Neural cell (in vitro differentiated cells): ENCODE measurements around the gene MAST2.

Experiments used
- CTCF ChIP-seq: fragments of 450-650 bp; IDR thresholded peaks from 2 replicates; pipeline ENCODE4 v1.5.1; 2014; ENCODE audit warnings: antibody characterized with exemption, mild to moderate bottlenecking, moderate library complexity; ENCODE audit not compliant: poor library complexity, severe bottlenecking
- EP300 ChIP-seq: fragments of 450-650 bp; conservative IDR thresholded peaks from 2 replicates; pipeline ENCODE4 v1.6.1; 2014; ENCODE audit warnings: antibody characterized with exemption, mild to moderate bottlenecking, moderate library complexity; ENCODE audit not compliant: poor library complexity, severe bottlenecking
- EZH2 ChIP-seq: fragments of 200-600, 300-800 bp; shearing (Covaris generic), sonication (generic); IDR thresholded peaks from 2 replicates; pipeline ENCODE4 v1.6.1; 2014; ENCODE audit warnings: antibody characterized with exemption, low read length, borderline replicate concordance, mild to moderate bottlenecking; ENCODE audit not compliant: insufficient read depth, poor library complexity, severe bottlenecking
- MXI1 ChIP-seq: fragments of 450-650 bp; conservative IDR thresholded peaks from 2 replicates; pipeline ENCODE4 v1.6.1; 2014; ENCODE audit warnings: antibody characterized with exemption, mild to moderate bottlenecking; ENCODE audit not compliant: poor library complexity, severe bottlenecking
- POLR2AphosphoS5 ChIP-seq: IDR thresholded peaks from 2 replicates; pipeline ENCODE4 v1.6.1; 2012
- RAD21 ChIP-seq: fragments of 450-650 bp; conservative IDR thresholded peaks from 2 replicates; pipeline ENCODE4 v1.6.1; 2014; ENCODE audit warnings: antibody characterized with exemption, mild to moderate bottlenecking, moderate library complexity
- REST ChIP-seq: IDR thresholded peaks from 2 replicates; pipeline ENCODE4 v1.6.1; 2012; ENCODE audit warnings: borderline replicate concordance
- SMC3 ChIP-seq: fragments of 450-650 bp; conservative IDR thresholded peaks from 2 replicates; pipeline ENCODE4 v1.6.1; 2014; ENCODE audit warnings: antibody characterized with exemption, mild to moderate bottlenecking, moderate library complexity; ENCODE audit not compliant: poor library complexity
- TAF1 ChIP-seq: IDR thresholded peaks from 2 replicates; pipeline ENCODE4 v1.6.1; 2012; ENCODE audit warnings: low read depth

- TF ChIP-seq CTCF (no peak), EZH2 (no peak), RAD21 (no peak), TAF1 (no peak), REST (no peak), EP300 (no peak), POLR2AphosphoS5 (no peak), SMC3 (no peak), MXI1 (no peak)
Observed at GRCh38 chr1:45787905-45788304, 15.5 kb upstream of the MAST2 start.
